PFSK-1 (cell line): ENCODE data around the gene PARP3.

ENCODE experiments used
- POLR2AphosphoS5 ChIP-seq: IDR thresholded peaks from 2 replicates; pipeline ENCODE4 v1.6.1; 2012; ENCODE audit warnings: low read depth, mild to moderate bottlenecking, control low read depth, low read length, moderate library complexity
- REST ChIP-seq, 2 experiments: IDR thresholded peaks; 2 replicates each; pipeline versions ENCODE4 v1.6.1 to v1.8.0; 2011 to 2012; ENCODE audit warnings: low read depth in 2 of 2, low read length in 2 of 2, control low read depth in 1 of 2, inconsistent platforms in 1 of 2, mild to moderate bottlenecking in 1 of 2, moderate library complexity in 1 of 2; ENCODE audit not compliant: insufficient read depth in 1 of 2
- SIN3A ChIP-seq: IDR thresholded peaks from 2 replicates; pipeline ENCODE4 v1.6.1; 2012; ENCODE audit warnings: mild to moderate bottlenecking, low read length, moderate library complexity, borderline replicate concordance; ENCODE audit not compliant: insufficient read depth
- TAF1 ChIP-seq: IDR thresholded peaks from 2 replicates; pipeline ENCODE4 v1.6.1; 2012; ENCODE audit warnings: low read length, control low read depth, borderline replicate concordance; ENCODE audit not compliant: insufficient read depth

- TF ChIP-seq POLR2AphosphoS5 (no peak), TAF1 (no peak), REST (IDR thresholded peaks at IDR 0.05; ENCODE audit: insufficient read depth in 1 of 2, low read depth in 2 of 2, low read length in 2 of 2) (no peak), SIN3A (no peak)
Observed at GRCh38 chr3:51916418-51916817, 25.7 kb upstream of the PARP3 start.
